Measurements from ENCODE around the gene F10.

The F10 gene

GRCh38 chr13:113187883-113188665 lies 65.5 kb downstream of the F10 start:
- Histone ChIP-seq H3K36me3 (ENCODE audit: insufficient read depth, low read length) (peaks cover 52% of the 10 kb centered on the region; the same call in 1 of the 2 replicates), H3K4me1 (ENCODE audit: insufficient read depth, low read length, poor library complexity, severe bottlenecking) (no peaks in the 10 kb centered on the region), H3K27me3 (ENCODE audit: insufficient read depth, low read length, poor library complexity, severe bottlenecking) (no peaks in the 10 kb centered on the region), H3K4me2 (ENCODE audit: low read depth, low read length, poor library complexity, severe bottlenecking) (no peak overlapping the region), H3K9me3 (ENCODE audit: insufficient read depth, low read depth, low read length) (no peaks in the 10 kb centered on the region), H3K9me2 (replicated peaks; ENCODE audit: low read depth, low read length) (no peaks in the 10 kb centered on the region), H3K4me3 (ENCODE audit: low read length, poor library complexity, severe bottlenecking) (no peak overlapping the region), H4K20me1 (ENCODE audit: insufficient read depth, low read length, poor library complexity, severe bottlenecking) (no peaks in the 10 kb centered on the region), H3K79me2 (ENCODE audit: insufficient read depth, low read length) (no peaks in the 10 kb centered on the region), H3K9ac (ENCODE audit: low read depth, low read length, poor library complexity, severe bottlenecking) (no peak overlapping the region), H3F3A (ENCODE audit: low read depth) (no peaks in the 10 kb centered on the region), H2AFZ (ENCODE audit: low read length) (no peak overlapping the region)
- no peak for TF ChIP-seq EZH2phosphoT487 (IDR thresholded peaks at IDR 0.05; ENCODE audit: borderline replicate concordance)
- TF ChIP-seq CTCF (conservative IDR thresholded peaks at IDR 0.05; ENCODE audit: low read length): no peak

GRCh38 chr13:113190181-113190580 lies 67.6 kb downstream of the F10 start:
- no peak overlapping the region for H3K4me3 ChIP-seq (ENCODE audit: low read length, poor library complexity, severe bottlenecking)
- H3K9me3 ChIP-seq (ENCODE audit: insufficient read depth, low read depth, low read length): no peaks in the 10 kb centered on the region
- no peak overlapping the region for H2AFZ ChIP-seq (ENCODE audit: low read length)
- no peaks in the 10 kb centered on the region for H4K20me1 ChIP-seq (ENCODE audit: insufficient read depth, low read length, poor library complexity, severe bottlenecking)
- H3F3A ChIP-seq (ENCODE audit: low read depth): no peaks in the 10 kb centered on the region
- H3K27me3 ChIP-seq (ENCODE audit: insufficient read depth, low read length, poor library complexity, severe bottlenecking): no peaks in the 10 kb centered on the region
- no peak overlapping the region for H3K9ac ChIP-seq (ENCODE audit: low read depth, low read length, poor library complexity, severe bottlenecking)
- no peaks in the 10 kb centered on the region for H3K79me2 ChIP-seq (ENCODE audit: insufficient read depth, low read length)
- no peak for TF ChIP-seq EZH2phosphoT487 (IDR thresholded peaks at IDR 0.05; ENCODE audit: borderline replicate concordance)
- no peak for TF ChIP-seq CTCF (conservative IDR thresholded peaks at IDR 0.05; ENCODE audit: low read length)
- peaks cover 59% of the 10 kb centered on the region; the same call in 1 of the 2 replicates for H3K36me3 ChIP-seq (ENCODE audit: insufficient read depth, low read length)
- no peak overlapping the region for H3K4me2 ChIP-seq (ENCODE audit: low read depth, low read length, poor library complexity, severe bottlenecking)
- H3K4me1 ChIP-seq (ENCODE audit: insufficient read depth, low read length, poor library complexity, severe bottlenecking): no peaks in the 10 kb centered on the region
- H3K9me2 ChIP-seq (replicated peaks; ENCODE audit: low read depth, low read length): no peaks in the 10 kb centered on the region

- Histone ChIP-seq H3K36me3 (ENCODE audit: insufficient read depth, low read length) (peaks cover 78% of the 10 kb centered on the region; the same call in 1 of the 2 replicates), H3K4me2 (ENCODE audit: low read depth, low read length, poor library complexity, severe bottlenecking) (no peak overlapping the region), H4K20me1 (ENCODE audit: insufficient read depth, low read length, poor library complexity, severe bottlenecking) (no peaks in the 10 kb centered on the region), H3F3A (ENCODE audit: low read depth) (no peaks in the 10 kb centered on the region), H3K4me3 (ENCODE audit: low read length, poor library complexity, severe bottlenecking) (no peak overlapping the region), H2AFZ (ENCODE audit: low read length) (no peak overlapping the region), H3K27me3 (ENCODE audit: insufficient read depth, low read length, poor library complexity, severe bottlenecking) (no peaks in the 10 kb centered on the region), H3K79me2 (ENCODE audit: insufficient read depth, low read length) (no peaks in the 10 kb centered on the region), H3K9me2 (replicated peaks; ENCODE audit: low read depth, low read length) (no peaks in the 10 kb centered on the region), H3K9ac (ENCODE audit: low read depth, low read length, poor library complexity, severe bottlenecking) (no peak overlapping the region), H3K4me1 (ENCODE audit: insufficient read depth, low read length, poor library complexity, severe bottlenecking) (no peaks in the 10 kb centered on the region), H3K9me3 (ENCODE audit: insufficient read depth, low read depth, low read length) (no peaks in the 10 kb centered on the region)
- TF ChIP-seq CTCF (conservative IDR thresholded peaks at IDR 0.05; ENCODE audit: low read length) (no peak), EZH2phosphoT487 (IDR thresholded peaks at IDR 0.05; ENCODE audit: borderline replicate concordance) (no peak)
These were observed 69.7 kb downstream of the F10 start for GRCh38 chr13:113192279-113192678.
